Measurements from ENCODE around the gene ZMYND12.

DNA sequence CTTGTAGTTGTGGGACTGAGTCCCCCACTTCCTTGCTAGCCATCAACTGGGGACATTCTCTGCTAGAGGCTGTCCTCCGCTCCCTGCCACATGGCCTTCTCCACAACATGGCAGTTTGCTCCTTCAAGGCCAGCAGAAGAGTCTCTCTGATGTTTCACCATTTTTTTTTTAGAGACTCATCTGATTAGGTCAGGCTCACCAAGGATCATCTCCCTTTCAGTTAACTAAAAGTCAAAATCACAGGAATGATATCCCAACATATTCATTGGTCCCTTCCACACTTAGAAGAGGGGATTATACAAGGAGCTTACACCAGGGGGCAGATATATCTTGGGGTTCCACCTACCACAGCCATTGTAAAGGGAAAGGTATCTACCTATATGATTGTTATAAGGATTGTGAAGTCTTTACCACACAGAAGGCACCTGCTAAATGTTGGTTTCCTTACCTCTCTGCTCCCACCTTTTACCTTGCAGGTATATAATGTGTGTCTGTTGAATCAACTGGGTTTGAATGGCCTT lies 51.9 kb downstream of the ZMYND12 start:
- TF ChIP-seq, protein P1, sequence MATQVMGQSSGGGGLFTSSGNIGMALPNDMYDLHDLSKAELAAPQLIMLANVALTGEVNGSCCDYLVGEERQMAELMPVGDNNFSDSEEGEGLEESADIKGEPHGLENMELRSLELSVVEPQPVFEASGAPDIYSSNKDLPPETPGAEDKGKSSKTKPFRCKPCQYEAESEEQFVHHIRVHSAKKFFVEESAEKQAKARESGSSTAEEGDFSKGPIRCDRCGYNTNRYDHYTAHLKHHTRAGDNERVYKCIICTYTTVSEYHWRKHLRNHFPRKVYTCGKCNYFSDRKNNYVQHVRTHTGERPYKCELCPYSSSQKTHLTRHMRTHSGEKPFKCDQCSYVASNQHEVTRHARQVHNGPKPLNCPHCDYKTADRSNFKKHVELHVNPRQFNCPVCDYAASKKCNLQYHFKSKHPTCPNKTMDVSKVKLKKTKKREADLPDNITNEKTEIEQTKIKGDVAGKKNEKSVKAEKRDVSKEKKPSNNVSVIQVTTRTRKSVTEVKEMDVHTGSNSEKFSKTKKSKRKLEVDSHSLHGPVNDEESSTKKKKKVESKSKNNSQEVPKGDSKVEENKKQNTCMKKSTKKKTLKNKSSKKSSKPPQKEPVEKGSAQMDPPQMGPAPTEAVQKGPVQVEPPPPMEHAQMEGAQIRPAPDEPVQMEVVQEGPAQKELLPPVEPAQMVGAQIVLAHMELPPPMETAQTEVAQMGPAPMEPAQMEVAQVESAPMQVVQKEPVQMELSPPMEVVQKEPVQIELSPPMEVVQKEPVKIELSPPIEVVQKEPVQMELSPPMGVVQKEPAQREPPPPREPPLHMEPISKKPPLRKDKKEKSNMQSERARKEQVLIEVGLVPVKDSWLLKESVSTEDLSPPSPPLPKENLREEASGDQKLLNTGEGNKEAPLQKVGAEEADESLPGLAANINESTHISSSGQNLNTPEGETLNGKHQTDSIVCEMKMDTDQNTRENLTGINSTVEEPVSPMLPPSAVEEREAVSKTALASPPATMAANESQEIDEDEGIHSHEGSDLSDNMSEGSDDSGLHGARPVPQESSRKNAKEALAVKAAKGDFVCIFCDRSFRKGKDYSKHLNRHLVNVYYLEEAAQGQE (IDR thresholded peaks at IDR 0.05; ENCODE audit: insufficient read depth in 1 of 2, low read depth in 2 of 2, low read length in 2 of 2) = no peak
- TF ChIP-seq TAF1 (IDR thresholded peaks at IDR 0.05; ENCODE audit: borderline replicate concordance, insufficient read depth, low read length) (no peak), FOXP2 (optimal IDR thresholded peaks at IDR 0.05; ENCODE audit: borderline replicate concordance, extremely low read depth, extremely low read length, insufficient read depth) (no peak), POLR2AphosphoS5 (IDR thresholded peaks at IDR 0.05; ENCODE audit: low read depth, low read length) (no peak), SIN3A (IDR thresholded peaks at IDR 0.05; ENCODE audit: borderline replicate concordance, insufficient read depth, low read length) (no peak)
